Activated CD4-positive, alpha-beta T cell treated with anti-CD3 and anti-CD28 coated beads for 36 hours (primary cell): ENCODE measurements around the gene ROPN1. TPM values are rescaled to one million over a fixed set of nuclear protein-coding genes. Genes with fewer than 3 reads are reported as not detected.

Experiments
- ATAC-seq: fragments of 200-7000 bp; cut with Tn5 transposase; one replicate; pipeline ENCODE4 v1.10.0; 2021; ENCODE audit warnings: mild to moderate bottlenecking, moderate library complexity
- CTCF ChIA-PET: fragments of 350-600 bp; sonication (Branson Sonifier 250); formaldehyde crosslinking; loops from one replicate; lab custom pipeline; 2021; ENCODE audit warnings: antibody characterized with exemption; lab: Charles Lee
- POLR2A ChIA-PET: fragments of 350-600 bp; sonication (Branson Sonifier 250); formaldehyde crosslinking; loops from one replicate; lab custom pipeline; 2021; ENCODE audit warnings: antibody characterized with exemption, inconsistent platforms; lab: Charles Lee
- DNase-seq: peaks from one replicate; pipeline ENCODE4 v3.0.0-alpha.2; 2020
- H3K27ac Mint-ChIP-seq: one replicate; pipeline ENCODE4 v1.8.0; 2021; ENCODE audit warnings: mixed read lengths
- H3K27me3 Mint-ChIP-seq: one replicate; pipeline ENCODE4 v1.8.0; 2021; ENCODE audit warnings: mixed read lengths
- H3K36me3 Mint-ChIP-seq: one replicate; pipeline ENCODE4 v1.8.0; 2021; ENCODE audit warnings: low read depth, mixed read lengths
- H3K4me1 Mint-ChIP-seq: one replicate; pipeline ENCODE4 v1.8.0; 2021; ENCODE audit warnings: mixed read lengths
- H3K4me3 Mint-ChIP-seq: one replicate; pipeline ENCODE4 v1.8.0; 2021; ENCODE audit warnings: mild to moderate bottlenecking, moderate library complexity, mixed read lengths
- H3K9me3 Mint-ChIP-seq: one replicate; pipeline ENCODE4 v1.8.0; 2021; ENCODE audit warnings: low read depth, mixed read lengths
- intact Hi-C, 2 experiments: fragments of 100-400 bp; cut with DNase I in 1 of 2; cut with micrococcal nuclease in 1 of 2; formaldehyde crosslinking; loops; one replicate each; pipeline versions ENCODE4 v1.14.2 to v1.15.1; 2022 to 2024; cut with DNase I, micrococcal nuclease
- total RNA-seq, 2 experiments: library from RNA; stranded (reverse); gene quantifications; one replicate each; pipeline ENCODE4 v1.2.3, GENCODE V29; 2021

Gene ROPN1
- total RNA-seq, 2 experiments from 2014 or later = not detected

- no peak overlapping the region for H3K4me3 Mint-ChIP-seq
- peaks cover 40% of the 10 kb centered on the region for H3K36me3 Mint-ChIP-seq
- H3K27me3 Mint-ChIP-seq = no peaks in the 10 kb centered on the region
- DNase-seq = no peak
- H3K9me3 Mint-ChIP-seq = no peaks in the 10 kb centered on the region
- no peaks in the 10 kb centered on the region for H3K4me1 Mint-ChIP-seq
- intact Hi-C loops = no loop called here
- ATAC-seq = no peak
- ChIA-PET POLR2A (no interaction called here), CTCF (no interaction called here)
- no peak overlapping the region for H3K27ac Mint-ChIP-seq
These were observed 44.4 kb downstream of the ROPN1 start for GRCh38 chr3:123947482-123947881.

DNA sequence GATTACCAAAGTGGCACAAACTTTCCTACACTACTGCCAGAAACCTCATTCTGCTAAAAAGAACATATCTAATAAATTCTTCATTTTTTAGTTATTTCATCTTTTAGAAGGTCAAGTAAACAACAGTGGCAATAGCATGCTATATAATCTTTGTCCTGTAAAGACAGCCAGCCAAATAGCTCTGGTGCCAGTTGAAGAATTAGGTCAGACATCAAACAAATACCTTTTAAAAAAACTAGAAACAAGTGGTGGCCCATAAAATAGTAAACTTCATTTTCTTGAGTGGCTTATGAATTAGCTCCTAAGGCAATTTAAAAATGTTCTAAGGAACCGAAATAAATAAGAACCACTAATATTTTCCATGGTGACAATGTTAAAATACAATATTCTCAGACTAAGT, 50.4 kb downstream of the ROPN1 start:
- POLR2A ChIA-PET = no interaction called here
- DNase-seq (no peak), ATAC-seq (no peak)
- CTCF ChIA-PET = interaction anchor here (0.6 to 0.7 kb wide), 2 partner anchors 23 to 30 kb away, joined by 3 read pairs; no protein-coding TSS in a partner anchor
- Mint-ChIP-seq H3K36me3 (peaks cover 34% of the 10 kb centered on the region), H3K9me3 (no peaks in the 10 kb centered on the region), H3K4me3 (no peak overlapping the region), H3K4me1 (no peaks in the 10 kb centered on the region), H3K27me3 (no peaks in the 10 kb centered on the region), H3K27ac (no peak overlapping the region)
- intact Hi-C loops = no loop called here

DNA sequence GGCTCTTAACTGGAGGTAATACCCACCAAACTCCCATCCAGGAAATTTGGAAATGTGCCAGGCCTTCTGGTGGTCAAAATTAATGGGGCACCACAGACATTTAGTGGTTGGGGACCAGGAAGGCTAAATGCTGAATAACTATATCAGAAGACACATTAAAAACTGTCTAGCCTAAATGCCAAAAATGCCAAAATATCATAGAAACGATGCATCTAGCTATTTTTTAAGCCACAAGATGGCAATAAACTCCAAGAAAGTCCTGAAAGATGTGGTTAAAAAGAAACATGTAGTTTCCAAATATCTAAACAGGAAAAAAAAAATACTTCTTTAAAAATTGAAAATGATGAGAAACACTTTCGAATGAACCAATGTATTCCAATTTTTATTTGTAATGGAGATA, 50.8 kb downstream of the ROPN1 start:
- H3K9me3 Mint-ChIP-seq = no peaks in the 10 kb centered on the region
- ATAC-seq (no peak), DNase-seq (no peak)
- POLR2A ChIA-PET = no interaction called here
- H3K36me3 Mint-ChIP-seq = peaks cover 33% of the 10 kb centered on the region
- no peak overlapping the region for H3K27ac Mint-ChIP-seq
- intact Hi-C loops = no loop called here
- H3K4me3 Mint-ChIP-seq = no peak overlapping the region
- CTCF ChIA-PET = interaction anchor here (0.6 to 0.7 kb wide), 2 partner anchors 22 to 30 kb away, joined by 3 read pairs; no protein-coding TSS in a partner anchor
- no peaks in the 10 kb centered on the region for H3K4me1 Mint-ChIP-seq
- H3K27me3 Mint-ChIP-seq = no peaks in the 10 kb centered on the region

GRCh38 chr3:123939706-123940105, 52.2 kb downstream of the ROPN1 start:
- CTCF ChIA-PET = no interaction called here
- peaks cover 30% of the 10 kb centered on the region for H3K36me3 Mint-ChIP-seq
- intact Hi-C loops = no loop called here
- no peaks in the 10 kb centered on the region for H3K9me3 Mint-ChIP-seq
- no peaks in the 10 kb centered on the region for H3K27me3 Mint-ChIP-seq
- POLR2A ChIA-PET = no interaction called here
- no peak for DNase-seq
- no peak overlapping the region for H3K4me3 Mint-ChIP-seq
- no peak for ATAC-seq
- no peak overlapping the region for H3K27ac Mint-ChIP-seq
- H3K4me1 Mint-ChIP-seq = no peaks in the 10 kb centered on the region

- intact Hi-C loops = no loop called here
- Mint-ChIP-seq H3K36me3 (peaks cover 34% of the 10 kb centered on the region), H3K4me3 (no peak overlapping the region), H3K27me3 (no peaks in the 10 kb centered on the region), H3K27ac (no peak overlapping the region), H3K9me3 (no peaks in the 10 kb centered on the region), H3K4me1 (no peaks in the 10 kb centered on the region)
- ChIA-PET CTCF (no interaction called here), POLR2A (no interaction called here)
- ATAC-seq (no peak), DNase-seq (no peak)
These were observed 55.5 kb downstream of the ROPN1 start for GRCh38 chr3:123936400-123936799.

- ATAC-seq = no peak
- H3K4me3 Mint-ChIP-seq = no peak overlapping the region
- POLR2A ChIA-PET = no interaction called here
These were observed 56.1 kb downstream of the ROPN1 start for GRCh38 chr3:123935830-123936229.

GRCh38 chr3:123934250-123934649, 57.7 kb downstream of the ROPN1 start:
- no peaks in the 10 kb centered on the region for H3K27me3 Mint-ChIP-seq
- peaks cover 35% of the 10 kb centered on the region for H3K36me3 Mint-ChIP-seq
- H3K27ac Mint-ChIP-seq = no peak overlapping the region
- ATAC-seq (no peak), DNase-seq (no peak)
- no peaks in the 10 kb centered on the region for H3K4me1 Mint-ChIP-seq
- H3K9me3 Mint-ChIP-seq = no peaks in the 10 kb centered on the region
- intact Hi-C loops = no loop called here
- ChIA-PET CTCF (no interaction called here), POLR2A (no interaction called here)
- no peak overlapping the region for H3K4me3 Mint-ChIP-seq

More at GRCh38 chr3:123935830-123936229, 56.1 kb downstream of the ROPN1 start:
- intact Hi-C loops = no loop called here
- no peak overlapping the region for H3K27ac Mint-ChIP-seq
- H3K9me3 Mint-ChIP-seq = no peaks in the 10 kb centered on the region
- DNase-seq = no peak
- no peaks in the 10 kb centered on the region for H3K27me3 Mint-ChIP-seq
- CTCF ChIA-PET = no interaction called here
- peaks cover 34% of the 10 kb centered on the region for H3K36me3 Mint-ChIP-seq
- H3K4me1 Mint-ChIP-seq = no peaks in the 10 kb centered on the region

DNA sequence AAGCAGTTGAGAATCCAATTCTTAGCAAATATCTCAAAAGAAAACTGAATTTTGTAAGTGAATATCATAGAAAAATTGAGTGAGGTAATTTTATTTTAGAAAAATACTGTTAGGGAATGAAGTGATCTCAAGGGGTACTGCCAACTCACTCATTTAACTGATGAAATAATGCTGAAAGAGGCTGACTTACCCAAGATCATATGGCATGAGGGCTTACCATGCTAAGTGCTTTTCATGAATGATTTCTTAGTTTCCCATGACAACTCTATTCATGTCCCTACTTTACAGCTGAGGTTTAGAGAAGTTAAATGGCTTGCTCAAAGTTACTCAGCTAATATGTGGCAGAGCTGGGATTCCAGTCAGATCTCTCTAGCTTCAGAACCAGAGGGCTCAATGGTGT, 61.5 kb downstream of the ROPN1 start:
- ChIA-PET CTCF (no interaction called here), POLR2A (no interaction called here)
- Mint-ChIP-seq H3K4me3 (no peak overlapping the region), H3K27me3 (no peaks in the 10 kb centered on the region), H3K4me1 (no peaks in the 10 kb centered on the region), H3K9me3 (no peaks in the 10 kb centered on the region), H3K27ac (no peak overlapping the region), H3K36me3 (peaks cover 46% of the 10 kb centered on the region)
- DNase-seq (no peak), ATAC-seq (no peak)
- intact Hi-C loops = no loop called here

GRCh38 chr3:123929325-123929724, 62.6 kb downstream of the ROPN1 start:
- ChIA-PET CTCF (no interaction called here), POLR2A (no interaction called here)
- Mint-ChIP-seq H3K36me3 (peaks cover 52% of the 10 kb centered on the region), H3K27me3 (no peaks in the 10 kb centered on the region), H3K27ac (no peak overlapping the region), H3K4me1 (no peaks in the 10 kb centered on the region), H3K9me3 (peaks cover 3% of the 10 kb centered on the region), H3K4me3 (no peak overlapping the region)
- DNase-seq (no peak), ATAC-seq (no peak)
- intact Hi-C loops = no loop called here

DNA sequence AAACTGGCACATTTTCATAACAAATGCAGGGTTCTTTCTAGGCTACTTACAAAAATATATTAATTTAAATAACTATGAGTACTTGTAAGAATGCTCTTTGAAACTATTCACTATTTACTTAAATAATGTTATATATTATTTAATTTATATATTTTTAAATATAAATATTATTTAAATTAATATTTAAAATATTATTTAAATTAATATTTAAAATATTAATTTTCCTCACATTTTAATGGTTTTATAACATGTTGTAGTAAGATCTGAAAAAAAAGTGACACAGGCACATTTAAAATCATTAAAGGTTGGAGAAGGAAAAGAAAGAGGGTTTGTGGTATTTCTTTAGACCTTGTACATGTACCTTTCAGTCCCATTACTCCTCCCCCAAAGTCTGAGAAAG, 65.5 kb downstream of the ROPN1 start:
- no peak overlapping the region for H3K27ac Mint-ChIP-seq
- CTCF ChIA-PET = interaction anchor here (1.4 to 2.1 kb wide), 2 partner anchors 106 to 284 kb away, joined by 4 to 6 read pairs; partner anchors contain the start of gene KALRN

GRCh38 chr3:123920868-123921267, 71.1 kb downstream of the ROPN1 start:
- CTCF ChIA-PET = no interaction called here
- no peaks in the 10 kb centered on the region for H3K4me1 Mint-ChIP-seq
- H3K9me3 Mint-ChIP-seq = peaks cover 36% of the 10 kb centered on the region

More for the DNA sequence above, 65.5 kb downstream of the ROPN1 start:
- peaks cover 64% of the 10 kb centered on the region for H3K36me3 Mint-ChIP-seq
- no peaks in the 10 kb centered on the region for H3K27me3 Mint-ChIP-seq
- intact Hi-C loops = no loop called here
- no peak overlapping the region for H3K4me3 Mint-ChIP-seq
- ATAC-seq (no peak), DNase-seq (no peak)
- POLR2A ChIA-PET = no interaction called here
- no peaks in the 10 kb centered on the region for H3K4me1 Mint-ChIP-seq
- H3K9me3 Mint-ChIP-seq = peaks cover 23% of the 10 kb centered on the region

GRCh38 chr3:123920383-123920782, 71.5 kb downstream of the ROPN1 start:
- no peaks in the 10 kb centered on the region for H3K4me1 Mint-ChIP-seq
- H3K27ac Mint-ChIP-seq = no peak overlapping the region
- peaks cover 72% of the 10 kb centered on the region for H3K36me3 Mint-ChIP-seq
- H3K9me3 Mint-ChIP-seq = peaks cover 36% of the 10 kb centered on the region
- DNase-seq = no peak
- H3K27me3 Mint-ChIP-seq = no peaks in the 10 kb centered on the region
- intact Hi-C loops = no loop called here
- ChIA-PET POLR2A (no interaction called here), CTCF (no interaction called here)
- ATAC-seq = no peak
- no peak overlapping the region for H3K4me3 Mint-ChIP-seq

More at GRCh38 chr3:123920868-123921267, 71.1 kb downstream of the ROPN1 start:
- intact Hi-C loops = no loop called here
- no peak overlapping the region for H3K27ac Mint-ChIP-seq
- H3K36me3 Mint-ChIP-seq = peaks cover 75% of the 10 kb centered on the region
- POLR2A ChIA-PET = no interaction called here
- no peak overlapping the region for H3K4me3 Mint-ChIP-seq
- DNase-seq = no peak
- no peaks in the 10 kb centered on the region for H3K27me3 Mint-ChIP-seq
- no peak for ATAC-seq
